HL-60 (cell line): ENCODE measurements around the gene DEXI.

Experiments used
- DNase-seq, 2 experiments: peaks; one replicate each; pipeline ENCODE4 v3.0.0-alpha.2; 2010 to 2020; ENCODE audit warnings: low read depth in 1 of 2, low spot score in 1 of 2
- H3K27ac ChIP-seq: fragments of 250-450 bp; sonication (Bioruptor Pico); replicated peaks from 2 replicates; pipeline ENCODE4 v1.5.1; 2020; ENCODE audit warnings: mild to moderate bottlenecking, moderate library complexity
- H3K27me3 ChIP-seq: fragments of 250-450 bp; sonication (Bioruptor Pico); 2 replicates; pipeline ENCODE4 v1.5.1; 2021; ENCODE audit warnings: mild to moderate bottlenecking, moderate library complexity; ENCODE audit not compliant: insufficient read depth, poor library complexity, severe bottlenecking
- H3K4me3 ChIP-seq: replicated peaks from 2 replicates; pipeline ENCODE4 v1.5.1; 2011; ENCODE audit warnings: mild to moderate bottlenecking, control low read depth, low read length; ENCODE audit not compliant: insufficient read depth
- CTCF ChIP-seq: IDR thresholded peaks from one replicate; pipeline ENCODE4 v1.5.1; 2011; ENCODE audit warnings: low read length, control low read depth, inconsistent platforms; ENCODE audit not compliant: insufficient read depth
- GABPA ChIP-seq: IDR thresholded peaks from 2 replicates; pipeline ENCODE4 v1.6.1; 2012; ENCODE audit warnings: low read depth
- POLR2AphosphoS5 ChIP-seq: IDR thresholded peaks from 2 replicates; pipeline ENCODE4 v1.6.1; 2012; ENCODE audit warnings: low read depth
- REST ChIP-seq: IDR thresholded peaks from 2 replicates; pipeline ENCODE4 v1.6.1; 2012; ENCODE audit warnings: low read depth; ENCODE audit not compliant: insufficient replicate concordance
- SPI1 ChIP-seq: IDR thresholded peaks from 2 replicates; pipeline ENCODE4 v1.6.1; 2012; ENCODE audit warnings: low read depth, mild to moderate bottlenecking, borderline replicate concordance

DEXI gene

GRCh38 chr16:10880594-10881452 is 61.4 kb downstream of the DEXI start:
- TF ChIP-seq REST (no peak), GABPA (no peak), POLR2AphosphoS5 (no peak), SPI1 (no peak), CTCF (no peak)
- no peak overlapping the region for H3K27ac ChIP-seq
- no peak for DNase-seq
- no peak overlapping the region for H3K4me3 ChIP-seq
- H3K27me3 ChIP-seq, result peaks cover 28% of the 10 kb centered on the region

GRCh38 chr16:10879681-10880589 is 62.3 kb downstream of the DEXI start:
- TF ChIP-seq REST, result no peak
- no peak for TF ChIP-seq CTCF
- no peak for TF ChIP-seq SPI1
- TF ChIP-seq POLR2AphosphoS5, result no peak
- no peak for TF ChIP-seq GABPA
- Histone ChIP-seq H3K4me3 (peak overlapping the region; percentile 57), H3K27ac (no peak overlapping the region), H3K27me3 (peaks cover 28% of the 10 kb centered on the region)
- DNase-seq, result no peak
